OCI-LY3 (cell line): ENCODE measurements around the gene LENG9.

Source experiments
- H2AFZ ChIP-seq: fragments of 200-600, 300-600 bp; shearing (Covaris generic); 2 replicates; pipeline ENCODE4 v1.6.0; 2014; ENCODE audit warnings: antibody characterized with exemption, low read depth, low read length
- H3K27ac ChIP-seq: fragments of 200-600, 300-600 bp; sonication (generic); 2 replicates; pipeline ENCODE4 v1.5.1; 2014; ENCODE audit warnings: mild to moderate bottlenecking, low read length, moderate library complexity, mixed read lengths
- H3K27me3 ChIP-seq: fragments of 200-600, 300-600 bp; sonication (generic); 2 replicates; pipeline ENCODE4 v1.6.1; 2014; ENCODE audit warnings: low read depth, low read length, mixed read lengths
- H3K36me3 ChIP-seq: fragments of 200-600, 300-600 bp; sonication (generic); replicated peaks from 2 replicates; pipeline ENCODE3; 2014; ENCODE audit warnings: low read depth, low read length, mixed read lengths
- H3K4me1 ChIP-seq: fragments of 300-600, 200-600 bp; sonication (generic); 2 replicates; pipeline ENCODE4 v1.6.1; 2014; ENCODE audit warnings: low read length, mixed read lengths
- H3K4me2 ChIP-seq: fragments of 200-600, 300-600 bp; sonication (generic); 2 replicates; pipeline ENCODE4 v1.6.1; 2014; ENCODE audit warnings: low read length, mixed read lengths
- H3K4me3 ChIP-seq: fragments of 300-600, 200-600 bp; sonication (generic); 2 replicates; pipeline ENCODE4 v1.5.1; 2014; ENCODE audit warnings: antibody characterized with exemption, mild to moderate bottlenecking, low read length, moderate library complexity
- H3K79me2 ChIP-seq: fragments of 300-600, 200-600 bp; shearing (Covaris generic); 2 replicates; pipeline ENCODE4 v1.6.1; 2014; ENCODE audit warnings: mild to moderate bottlenecking, low read length, mixed read lengths
- H3K9ac ChIP-seq: fragments of 300-600, 200-600 bp; shearing (Covaris generic); 2 replicates; pipeline ENCODE4 v1.6.0; 2014; ENCODE audit warnings: mild to moderate bottlenecking, low read length, moderate library complexity
- H3K9me3 ChIP-seq: fragments of 200-600, 300-600 bp; shearing (Covaris generic); 2 replicates; pipeline ENCODE4 v1.6.1; 2014; ENCODE audit warnings: low read length, mixed read lengths; ENCODE audit not compliant: insufficient read depth
- H4K20me1 ChIP-seq: fragments of 200-600, 300-600 bp; sonication (generic); 2 replicates; pipeline ENCODE4 v1.6.1; 2016; ENCODE audit warnings: low read length, mixed read lengths; ENCODE audit not compliant: insufficient read depth
- CTCF ChIP-seq: fragments of 200-600, 300-600 bp; sonication (generic); IDR thresholded peaks from 2 replicates; pipeline ENCODE4 v1.5.1; 2014; ENCODE audit warnings: antibody characterized with exemption, low read length, low read depth
- EZH2phosphoT487 ChIP-seq: fragments of 200-600 bp; shearing (Covaris generic); IDR thresholded peaks from 2 replicates; pipeline ENCODE4 v1.6.1; 2018; ENCODE audit warnings: antibody characterized with exemption, mixed run types, low read depth

LENG9 gene

GRCh38 chr19:54451997-54452396 lies 11.6 kb downstream of the LENG9 start:
- Histone ChIP-seq H3K79me2 (peaks cover 71% of the 10 kb centered on the region), H3K27me3 (no peaks in the 10 kb centered on the region), H4K20me1 (peaks cover 56% of the 10 kb centered on the region), H2AFZ (no peak overlapping the region), H3K36me3 (peaks cover 62% of the 10 kb centered on the region), H3K27ac (no peak overlapping the region), H3K4me3 (no peak overlapping the region), H3K4me2 (no peak overlapping the region), H3K9me3 (no peaks in the 10 kb centered on the region), H3K4me1 (peaks cover 20% of the 10 kb centered on the region), H3K9ac (no peak overlapping the region)
- no peak for TF ChIP-seq EZH2phosphoT487
- TF ChIP-seq CTCF: no peak

DNA sequence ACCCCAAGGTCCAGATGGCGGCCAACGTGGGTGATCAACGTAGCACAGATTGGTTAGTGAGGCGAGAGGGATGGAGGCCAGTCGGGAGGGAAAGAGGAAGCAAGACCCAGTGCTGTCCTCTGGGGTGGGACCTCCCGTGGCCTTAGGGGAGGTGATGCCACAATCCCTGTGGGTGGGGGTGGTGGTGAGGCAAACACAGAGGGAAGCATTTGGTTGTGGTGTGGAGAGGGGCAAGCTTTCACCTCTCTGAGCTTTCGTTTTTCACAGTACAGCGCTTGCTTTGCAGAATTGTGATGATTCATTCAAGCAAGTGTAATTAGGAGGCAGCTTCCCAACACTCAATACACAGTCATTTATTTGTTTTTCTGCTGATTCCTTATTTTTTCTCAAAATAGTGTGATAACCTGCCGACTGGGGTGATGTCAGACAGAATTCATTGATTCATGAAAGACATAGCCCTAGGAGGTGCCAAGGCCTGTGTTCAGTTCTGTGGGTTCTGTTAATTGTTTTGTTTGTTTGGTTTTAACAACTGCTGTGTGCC lies 12.2 kb downstream of the LENG9 start:
- H3K27ac ChIP-seq: no peak overlapping the region
- peak overlapping the region; percentile 88 for H3K4me2 ChIP-seq
- H4K20me1 ChIP-seq: peaks cover 56% of the 10 kb centered on the region
- H3K9ac ChIP-seq: no peak overlapping the region
- no peak for TF ChIP-seq EZH2phosphoT487
- no peak for TF ChIP-seq CTCF
- no peaks in the 10 kb centered on the region for H3K9me3 ChIP-seq
- peaks cover 56% of the 10 kb centered on the region for H3K36me3 ChIP-seq
- H3K4me1 ChIP-seq: peaks cover 22% of the 10 kb centered on the region
- no peak overlapping the region for H2AFZ ChIP-seq
- H3K27me3 ChIP-seq: no peaks in the 10 kb centered on the region
- H3K79me2 ChIP-seq: peaks cover 75% of the 10 kb centered on the region
- no peak overlapping the region for H3K4me3 ChIP-seq

DNA sequence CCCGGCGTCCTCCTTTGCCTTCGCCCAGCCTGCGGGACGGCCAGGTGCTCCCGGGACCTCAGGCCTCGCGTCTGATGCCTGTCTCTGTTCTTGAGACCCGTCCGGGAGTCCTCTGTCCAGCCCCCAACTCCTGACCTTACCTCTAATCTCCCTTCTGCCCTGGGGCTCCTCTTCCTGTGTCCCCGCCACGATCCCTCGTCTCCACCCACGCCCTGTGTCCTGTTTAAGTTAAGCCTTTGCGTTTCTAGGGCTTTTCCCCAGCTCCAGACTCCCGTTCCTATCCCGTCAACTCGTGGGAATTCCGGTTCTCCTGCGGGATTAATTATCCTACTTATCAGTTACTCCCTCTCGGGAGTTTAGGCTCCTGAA lies 13.9 kb downstream of the LENG9 start:
- Histone ChIP-seq H3K9me3 (no peaks in the 10 kb centered on the region), H3K4me2 (peak overlapping the region; percentile 88), H3K27ac (peak overlapping the region; percentile 82), H2AFZ (no peak overlapping the region), H3K4me3 (peak overlapping the region; percentile 93), H3K4me1 (peaks cover 22% of the 10 kb centered on the region), H4K20me1 (peaks cover 49% of the 10 kb centered on the region), H3K27me3 (no peaks in the 10 kb centered on the region), H3K36me3 (peaks cover 49% of the 10 kb centered on the region), H3K9ac (peak overlapping the region; percentile 95), H3K79me2 (peaks cover 75% of the 10 kb centered on the region)
- TF ChIP-seq CTCF (no peak), EZH2phosphoT487 (no peak)

- Histone ChIP-seq H3K4me1 (peaks cover 22% of the 10 kb centered on the region), H3K27me3 (no peaks in the 10 kb centered on the region), H3K9me3 (no peaks in the 10 kb centered on the region), H3K4me2 (peak within 1 kb of the TSS; percentile 88), H3K36me3 (peaks cover 43% of the 10 kb centered on the region), H4K20me1 (peaks cover 44% of the 10 kb centered on the region), H3K27ac (peak within 1 kb of the TSS; percentile 82), H3K9ac (peak within 1 kb of the TSS; percentile 95), H3K79me2 (peaks cover 69% of the 10 kb centered on the region), H3K4me3 (peak within 1 kb of the TSS; percentile 93), H2AFZ (peak within 1 kb of the TSS; percentile 70)
- TF ChIP-seq CTCF (no peak), EZH2phosphoT487 (no peak)
Observed at GRCh38 chr19:54448774-54449700, 14.5 kb downstream of the LENG9 start, which contains the start of gene LENG8. TSS of gene LENG8 (plus strand) at chr19:54449199. CDS start at chr19:54451345, 2,146 bp downstream.
